Heart right ventricle (tissue), 16 donors: ENCODE data around the gene ESCO1. TPM values are rescaled to one million over a fixed set of nuclear protein-coding genes. Genes with fewer than 3 reads are reported as not detected.
"Not testable (repeated sequence)": the region's sequence is repeated elsewhere in the genome, so short reads cannot be mapped to it uniquely, and the experiment has no call there.

Experiments used
- ATAC-seq, 8 donors: fragments of 200-7000 bp; cut with Tn5 transposase; one replicate each; pipeline ENCODE4 v1.9.1; 2020; ENCODE audit warnings: mild to moderate bottlenecking in 8 of 8, moderate library complexity in 8 of 8, moderate number of reproducible peaks in 1 of 8
- DNase-seq, 2 donors: peaks; one replicate each; pipeline ENCODE4 v3.0.0-alpha.2; 2020
- H3K27ac ChIP-seq, 10 donors: fragments of 200-600 bp; sonication (generic) in 2 of 10; one replicate each; pipeline versions ENCODE4 v1.5.0 to v1.8.0; 2020 to 2022; ENCODE audit warnings: mild to moderate bottlenecking in 3 of 10
- H3K27me3 ChIP-seq, 7 donors: fragments of 200-600 bp; one replicate each; pipeline ENCODE4 v1.8.0; 2021 to 2022; ENCODE audit warnings: mild to moderate bottlenecking in 2 of 7
- H3K36me3 ChIP-seq, 9 donors: fragments of 200-600 bp; sonication (generic) in 1 of 9; one replicate each; pipeline versions ENCODE4 v1.5.0 to v1.8.0; 2020 to 2022; ENCODE audit warnings: mild to moderate bottlenecking in 2 of 9
- H3K4me1 ChIP-seq, 9 donors: fragments of 200-600 bp; sonication (generic) in 1 of 9; one replicate each; pipeline versions ENCODE4 v1.5.0 to v1.8.0; 2020 to 2022; ENCODE audit warnings: mild to moderate bottlenecking in 4 of 9
- H3K4me3 ChIP-seq, 10 donors: fragments of 200-600 bp; sonication (generic) in 2 of 10; one replicate each; pipeline versions ENCODE4 v1.5.0 to v1.8.0; 2020 to 2022; ENCODE audit warnings: mild to moderate bottlenecking in 7 of 10, moderate library complexity in 2 of 10
- H3K9me3 ChIP-seq, 11 donors: fragments of 200-600 bp in 10 of 11; sonication (generic) in 2 of 11; one replicate each; pipeline versions ENCODE4 v1.5.0 to v1.8.0; 2013 to 2022; ENCODE audit warnings: mild to moderate bottlenecking in 2 of 11, control low read depth in 1 of 11, moderate library complexity in 1 of 11
- CTCF ChIP-seq, 9 donors: fragments of 200-600 bp; sonication (generic) in 2 of 9; IDR thresholded peaks; one replicate each; pipeline versions ENCODE4 v1.5.0 to v1.8.0; 2021 to 2022; ENCODE audit warnings: antibody characterized with exemption in 9 of 9, mild to moderate bottlenecking in 5 of 9, moderate library complexity in 1 of 9
- WGBS, 2 donors: extraction: QIAGEN DNeasy Blood & Tissue Kit; methylation state at CpG; one replicate each; pipeline ENCODE4 v1.1.7; 2013; ENCODE audit warnings: inconsistent platforms in 1 of 2; 5-methylcytosine and 5-hydroxymethylcytosine counted together
- intact Hi-C, 10 donors: fragments of 100-400 bp; cut with DNase I; formaldehyde crosslinking; loops; one replicate each; pipeline versions ENCODE4 v1.11.1 to v1.14.2; 2022
- polyA plus RNA-seq, 2 donors: library from polyadenylated mRNA; stranded (reverse); fragments of 200-250 nt; gene quantifications; one replicate each; pipeline ENCODE4 v1.2.3, GENCODE V29; 2013
- total RNA-seq, 10 donors: library from RNA; stranded (reverse); fragmentation: NEBNext Ultra II Directional in 3 of 10; extraction: Animal tissue kit (Norgen Biotek cat#: 25700) in 3 of 10; gene quantifications; one replicate each; pipeline versions ENCODE4 v1.2.1 to v1.2.4, GENCODE V29; 2021 to 2023
- donor health status: Arrhythmogenic right ventricular cardiomyopathy.
- donor health status: ischemic (EF 13 %, LVEDD 7.1; RV severe dilation, severe dysfunction).
- donor health status: healthy with polysubstance abuse.
- donor health status: DM: no; HTN: yes; CAD: no.
- donor health status: DM: no; HTN: no; CAD: no.
- donor health status: ischemic (EF 25% LVEDD 6.9; RV normal size, moderate dysfunction).
- donor health status: ischemic (EF 25% LVEDD 5.7; RV mildly dilated, moderate dysfunction).
- donor health status: healthy.
- donor health status: DM: yes; HTN: yes; CAD: no.
- donor health status: Ischemic cardiomyopathy.
- donor health status: ischemic (EF 35%, LVEDD 5.7; RV mildly dilated, moderate dysfunction).
- donor health status: nonischemic (EF 11% LVEDD 7.7; RV severe dilation, severe dysfunction).
- donor health status: DM: yes; HTN: yes; CAD: no.
- donor health status: PGD.
- donor health status: ischemic (EF 29% LVEDD 5.4; RV normal size, mild dysfunction).
- donor health status: nonischemic (EF 23%, LVEDD 6.1; RV moderate dilation, normal function).

Gene ESCO1
- total and polyA plus RNA-seq, 12 donors = 5.5 to 12.9 (median 9.9) TPM

- no peak for DNase-seq
- no peak for TF ChIP-seq CTCF (IDR thresholded peaks at IDR 0.05)
- peaks cover 0 to 23% (median 10%) of the 10 kb centered on the region in 9 donors for H3K4me1 ChIP-seq
- no peaks in the 10 kb centered on the region for H3K36me3 ChIP-seq
- intact Hi-C loops = loop anchor here in 1 of 10 donors (10.0 kb wide), 1 partner anchor 59 kb away; no protein-coding TSS in a partner anchor
- no peak for ATAC-seq
- H3K4me3 ChIP-seq = no peak overlapping the region
- 93 to 95% methylated on average over 3 to 6 of the region's 7 CpGs for WGBS, 2 donors
- no peaks in the 10 kb centered on the region for H3K9me3 ChIP-seq
- no peaks in the 10 kb centered on the region for H3K27me3 ChIP-seq
- no peak overlapping the region for H3K27ac ChIP-seq
Measured at GRCh38 chr18:21593540-21594257, 6.8 kb downstream of the ESCO1 start.

GRCh38 chr18:21592361-21592760, 8.1 kb downstream of the ESCO1 start:
- peaks cover 0 to 12% (median 3%) of the 10 kb centered on the region in 9 donors for H3K4me1 ChIP-seq
- DNase-seq, H3K27me3 ChIP-seq, ATAC-seq, H3K36me3 ChIP-seq, H3K9me3 ChIP-seq, H3K4me3 ChIP-seq, H3K27ac ChIP-seq: not testable (repeated sequence)
- 98 to 99% methylated on average over 13 to 23 of the region's 33 CpGs for WGBS, 2 donors
- intact Hi-C loops = loop anchor here in 1 of 10 donors (10.0 kb wide), 1 partner anchor 58 kb away; no protein-coding TSS in a partner anchor

- H3K27me3 ChIP-seq = no peaks in the 10 kb centered on the region
- peaks cover 0 to 45% (median 0%) of the 10 kb centered on the region in 9 donors for H3K36me3 ChIP-seq
- H3K9me3 ChIP-seq = peaks cover 0 to 11% (median 0%) of the 10 kb centered on the region in 11 donors
- DNase-seq (no peak), ATAC-seq (no peak)
- no peak overlapping the region for H3K4me3 ChIP-seq
- TF ChIP-seq CTCF (IDR thresholded peaks at IDR 0.05) = no peak
- WGBS, 2 donors = 90 to 93% methylated on average over 5 of the region's 5 CpGs
- H3K4me1 ChIP-seq = peaks cover 0 to 3% (median 0%) of the 10 kb centered on the region in 9 donors
- intact Hi-C loops = no loop called here
- no peak overlapping the region for H3K27ac ChIP-seq
Measured at GRCh38 chr18:21584391-21584790, 16.1 kb downstream of the ESCO1 start.

- DNase-seq (no peak), ATAC-seq (no peak)
- no peak overlapping the region for H3K27ac ChIP-seq
- H3K4me3 ChIP-seq = no peak overlapping the region
- H3K27me3 ChIP-seq = no peaks in the 10 kb centered on the region
- 95 to 97% methylated on average over 4 of the region's 4 CpGs for WGBS, 2 donors
- H3K9me3 ChIP-seq = no peaks in the 10 kb centered on the region
- TF ChIP-seq CTCF (IDR thresholded peaks at IDR 0.05) = no peak
- intact Hi-C loops = no loop called here
- peaks cover 0 to 87% (median 22%) of the 10 kb centered on the region in 9 donors for H3K36me3 ChIP-seq
- peaks cover 0 to 11% (median 0%) of the 10 kb centered on the region in 9 donors for H3K4me1 ChIP-seq
Measured at GRCh38 chr18:21575656-21576055, 24.8 kb downstream of the ESCO1 start.

GRCh38 chr18:21571772-21572171, 28.7 kb downstream of the ESCO1 start:
- H3K36me3 ChIP-seq = peaks cover 0 to 100% (median 22%) of the 10 kb centered on the region in 9 donors
- intact Hi-C loops = no loop called here
- ATAC-seq (no peak), DNase-seq (no peak)
- H3K4me1 ChIP-seq = peaks cover 0 to 11% (median 0%) of the 10 kb centered on the region in 9 donors
- no peak overlapping the region for H3K27ac ChIP-seq
- no peak for TF ChIP-seq CTCF (IDR thresholded peaks at IDR 0.05)
- H3K9me3 ChIP-seq = no peaks in the 10 kb centered on the region
- H3K27me3 ChIP-seq = no peaks in the 10 kb centered on the region
- H3K4me3 ChIP-seq = no peak overlapping the region
